HEK293 (cell line): ENCODE measurements around the gene RRP8.

Experiments used
- CTCF ChIA-PET: fragments of 350-600 bp; formaldehyde crosslinking; extraction: SDS; loops from one replicate; lab custom pipeline; 2021; ENCODE audit warnings: antibody characterized with exemption; lab: Yijun Ruan, JAX
- POLR2A ChIA-PET: fragments of 300-600 bp; formaldehyde crosslinking; extraction: SDS; loops from one replicate; lab custom pipeline; 2020; ENCODE audit warnings: antibody characterized with exemption, inconsistent platforms; lab: Yijun Ruan, JAX
- H3K27ac ChIP-seq: fragments of 200-500 bp; sonication (Bioruptor generic); 2 replicates; pipeline ENCODE4 v1.5.1; 2014; ENCODE audit warnings: low read depth, low read length, control low read depth, inconsistent platforms; ENCODE audit errors: extremely low read depth
- H3K36me3 ChIP-seq, 2 experiments: fragments of 200-500 bp in 1 of 2; sonication (Bioruptor generic) in 1 of 2; 1 replicate in 1 of 2; 2 replicates in 1 of 2; pipeline ENCODE4 v1.5.1; 2014 to 2017; ENCODE audit warnings: inconsistent platforms in 2 of 2, low read length in 2 of 2; ENCODE audit not compliant: control insufficient read depth in 2 of 2, insufficient read depth in 1 of 2
- H3K4me1 ChIP-seq: fragments of 200-500 bp; sonication (Bioruptor generic); 2 replicates; pipeline ENCODE4 v1.5.1; 2014; ENCODE audit warnings: mild to moderate bottlenecking, low read length, inconsistent platforms; ENCODE audit not compliant: control insufficient read depth, insufficient read depth
- H3K4me3 ChIP-seq: 2 replicates; pipeline ENCODE4 v1.5.1; 2011; ENCODE audit warnings: low read depth, mild to moderate bottlenecking, control low read depth, low read length, moderate library complexity
- H3K9me3 ChIP-seq: fragments of 200-500 bp; sonication (Bioruptor generic); 2 replicates; pipeline ENCODE4 v1.5.1; 2014; ENCODE audit warnings: low read depth, low read length, inconsistent platforms; ENCODE audit not compliant: control insufficient read depth, insufficient read depth
- GLIS1 ChIP-seq: fragments of 450-650 bp; formaldehyde crosslinking; IDR thresholded peaks from 2 replicates; pipeline ENCODE4 v1.5.1; 2016; ENCODE audit warnings: missing biosample characterization, missing genetic modification characterization
- KLF1 ChIP-seq: fragments of 450-650 bp; formaldehyde crosslinking; IDR thresholded peaks from 2 replicates; pipeline ENCODE4 v1.5.1; 2016; ENCODE audit warnings: missing biosample characterization, missing genetic modification characterization
- PRDM1 ChIP-seq: fragments of 450-650 bp; formaldehyde crosslinking; IDR thresholded peaks from 2 replicates; pipeline ENCODE4; 2016; ENCODE audit warnings: missing biosample characterization, missing genetic modification characterization
- REPIN1 ChIP-seq: fragments of 450-650 bp; formaldehyde crosslinking; IDR thresholded peaks from 2 replicates; pipeline ENCODE4 v1.5.1; 2017; ENCODE audit warnings: missing biosample characterization, missing genetic modification characterization, low read depth
- SETDB1 ChIP-seq: IDR thresholded peaks from one replicate; pipeline ENCODE4 v1.6.1; 2017; ENCODE audit warnings: mild to moderate bottlenecking, low read length, moderate library complexity, mixed read lengths; ENCODE audit not compliant: insufficient read length
- ZBTB20 ChIP-seq: fragments of 450-650 bp; formaldehyde crosslinking; IDR thresholded peaks from 2 replicates; pipeline ENCODE4 v1.5.1; 2016; ENCODE audit warnings: missing biosample characterization, missing genetic modification characterization
- ZNF138 ChIP-seq: fragments of 450-650 bp; formaldehyde crosslinking; IDR thresholded peaks from 2 replicates; pipeline ENCODE4 v1.5.1; 2016; ENCODE audit warnings: missing biosample characterization, missing genetic modification characterization, borderline replicate concordance
- ZNF157 ChIP-seq: fragments of 450-650 bp; formaldehyde crosslinking; IDR thresholded peaks from 2 replicates; pipeline ENCODE4 v1.5.1; 2016; ENCODE audit warnings: missing biosample characterization, missing genetic modification characterization
- ZNF184 ChIP-seq: fragments of 450-650 bp; IDR thresholded peaks from 2 replicates; pipeline ENCODE4 v1.5.1; 2018; ENCODE audit warnings: missing biosample characterization, mild to moderate bottlenecking, missing genetic modification characterization
- ZNF292 ChIP-seq: fragments of 450-650 bp; formaldehyde crosslinking; IDR thresholded peaks from 2 replicates; pipeline ENCODE4 v1.5.1; 2016; ENCODE audit warnings: low read depth, missing biosample characterization, missing genetic modification characterization, borderline replicate concordance
- ZNF404 ChIP-seq: fragments of 450-650 bp; formaldehyde crosslinking; IDR thresholded peaks from 2 replicates; pipeline ENCODE4 v1.5.1; 2017; ENCODE audit warnings: missing biosample characterization, missing genetic modification characterization
- ZNF426 ChIP-seq: fragments of 450-650 bp; formaldehyde crosslinking; IDR thresholded peaks from 2 replicates; pipeline ENCODE4 v1.5.1; 2017; ENCODE audit warnings: missing biosample characterization, missing genetic modification characterization, mild to moderate bottlenecking, inconsistent platforms, moderate library complexity
- ZNF549 ChIP-seq: fragments of 450-650 bp; IDR thresholded peaks from 2 replicates; pipeline ENCODE4 v1.5.1; 2018; ENCODE audit warnings: missing biosample characterization, missing genetic modification characterization, mild to moderate bottlenecking, inconsistent platforms, moderate library complexity
- ZNF621 ChIP-seq: fragments of 450-650 bp; formaldehyde crosslinking; IDR thresholded peaks from 2 replicates; pipeline ENCODE4 v1.5.1; 2017; ENCODE audit warnings: missing biosample characterization, missing genetic modification characterization
- ZNF707 ChIP-seq: fragments of 450-650 bp; formaldehyde crosslinking; IDR thresholded peaks from 2 replicates; pipeline ENCODE4 v1.5.1; 2016; ENCODE audit warnings: missing biosample characterization, missing genetic modification characterization
- ZNF843 ChIP-seq: fragments of 450-650 bp; formaldehyde crosslinking; IDR thresholded peaks from 2 replicates; pipeline ENCODE4 v1.5.1; 2016; ENCODE audit warnings: missing biosample characterization, missing genetic modification characterization
- TF ChIP-seq, protein P1 (sequence below): fragments of 450-650 bp; formaldehyde crosslinking; IDR thresholded peaks from 2 replicates; pipeline ENCODE4 v1.5.0; 2017; ENCODE audit warnings: missing biosample characterization, missing genetic modification characterization, borderline replicate concordance
- TF ChIP-seq, protein P2 (sequence below): fragments of 450-650 bp; formaldehyde crosslinking; optimal IDR thresholded peaks from 2 replicates; pipeline ENCODE3; 2016; ENCODE audit warnings: missing biosample characterization, mild to moderate bottlenecking, missing genetic modification characterization
- TF ChIP-seq, protein P3 (sequence below): fragments of 450-650 bp; formaldehyde crosslinking; IDR thresholded peaks from 2 replicates; pipeline ENCODE4 v1.5.1; 2016; ENCODE audit warnings: missing biosample characterization, missing genetic modification characterization
- TF ChIP-seq, protein P4 (sequence below): fragments of 450-650 bp; formaldehyde crosslinking; IDR thresholded peaks from 2 replicates; pipeline ENCODE4; 2016; ENCODE audit warnings: missing biosample characterization, missing genetic modification characterization
- TF ChIP-seq, protein P5 (sequence below): fragments of 450-650 bp; formaldehyde crosslinking; IDR thresholded peaks from 2 replicates; pipeline ENCODE4 v1.5.1; 2016; ENCODE audit warnings: missing biosample characterization, missing genetic modification characterization
- TF ChIP-seq, protein P6 (sequence below): fragments of 450-650 bp; formaldehyde crosslinking; IDR thresholded peaks from 2 replicates; pipeline ENCODE4 v1.5.1; 2016; ENCODE audit warnings: missing biosample characterization, missing genetic modification characterization

Gene RRP8

DNA sequence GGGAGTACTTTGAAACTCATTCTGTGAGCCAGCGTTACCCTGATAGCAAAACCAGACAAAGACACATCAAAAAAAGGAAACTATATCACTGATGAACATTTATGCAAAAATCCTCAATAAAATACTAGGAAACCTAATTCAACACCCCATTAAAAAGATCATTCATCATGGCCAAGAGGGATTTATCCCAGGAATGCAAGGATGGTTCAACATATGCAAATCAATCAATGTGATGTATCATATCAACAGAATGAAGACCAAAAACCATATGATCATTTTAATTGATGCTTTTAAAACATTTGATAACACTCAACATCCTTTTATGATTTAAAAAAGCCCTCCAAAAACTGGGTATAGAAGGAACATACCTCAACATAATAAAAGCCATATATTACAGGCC, 19.8 kb downstream of the RRP8 start:
- Histone ChIP-seq H3K9me3 (no peaks in the 10 kb centered on the region), H3K4me1 (no peaks in the 10 kb centered on the region), H3K4me3 (no peak overlapping the region), H3K36me3 (peaks cover 0 to 10% of the 10 kb centered on the region in 2 experiments; a peak in 1 of 3 replicates), H3K27ac (no peak overlapping the region)
- no peak for TF ChIP-seq ZNF292 (tag by site-specific recombination)
- TF ChIP-seq, protein P1, sequence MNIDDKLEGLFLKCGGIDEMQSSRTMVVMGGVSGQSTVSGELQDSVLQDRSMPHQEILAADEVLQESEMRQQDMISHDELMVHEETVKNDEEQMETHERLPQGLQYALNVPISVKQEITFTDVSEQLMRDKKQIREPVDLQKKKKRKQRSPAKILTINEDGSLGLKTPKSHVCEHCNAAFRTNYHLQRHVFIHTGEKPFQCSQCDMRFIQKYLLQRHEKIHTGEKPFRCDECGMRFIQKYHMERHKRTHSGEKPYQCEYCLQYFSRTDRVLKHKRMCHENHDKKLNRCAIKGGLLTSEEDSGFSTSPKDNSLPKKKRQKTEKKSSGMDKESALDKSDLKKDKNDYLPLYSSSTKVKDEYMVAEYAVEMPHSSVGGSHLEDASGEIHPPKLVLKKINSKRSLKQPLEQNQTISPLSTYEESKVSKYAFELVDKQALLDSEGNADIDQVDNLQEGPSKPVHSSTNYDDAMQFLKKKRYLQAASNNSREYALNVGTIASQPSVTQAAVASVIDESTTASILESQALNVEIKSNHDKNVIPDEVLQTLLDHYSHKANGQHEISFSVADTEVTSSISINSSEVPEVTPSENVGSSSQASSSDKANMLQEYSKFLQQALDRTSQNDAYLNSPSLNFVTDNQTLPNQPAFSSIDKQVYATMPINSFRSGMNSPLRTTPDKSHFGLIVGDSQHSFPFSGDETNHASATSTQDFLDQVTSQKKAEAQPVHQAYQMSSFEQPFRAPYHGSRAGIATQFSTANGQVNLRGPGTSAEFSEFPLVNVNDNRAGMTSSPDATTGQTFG (tag by site-specific recombination) = no peak
- TF ChIP-seq ZNF549 (tag by site-specific recombination) = no peak
- TF ChIP-seq ZNF157 = no peak
- TF ChIP-seq ZNF184 (tag by site-specific recombination) = no peak
- TF ChIP-seq, protein P2, sequence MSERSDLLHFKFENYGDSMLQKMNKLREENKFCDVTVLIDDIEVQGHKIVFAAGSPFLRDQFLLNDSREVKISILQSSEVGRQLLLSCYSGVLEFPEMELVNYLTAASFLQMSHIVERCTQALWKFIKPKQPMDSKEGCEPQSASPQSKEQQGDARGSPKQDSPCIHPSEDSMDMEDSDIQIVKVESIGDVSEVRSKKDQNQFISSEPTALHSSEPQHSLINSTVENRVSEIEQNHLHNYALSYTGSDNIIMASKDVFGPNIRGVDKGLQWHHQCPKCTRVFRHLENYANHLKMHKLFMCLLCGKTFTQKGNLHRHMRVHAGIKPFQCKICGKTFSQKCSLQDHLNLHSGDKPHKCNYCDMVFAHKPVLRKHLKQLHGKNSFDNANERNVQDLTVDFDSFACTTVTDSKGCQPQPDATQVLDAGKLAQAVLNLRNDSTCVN (tag by site-specific recombination) = no peak
- TF ChIP-seq, protein P3, sequence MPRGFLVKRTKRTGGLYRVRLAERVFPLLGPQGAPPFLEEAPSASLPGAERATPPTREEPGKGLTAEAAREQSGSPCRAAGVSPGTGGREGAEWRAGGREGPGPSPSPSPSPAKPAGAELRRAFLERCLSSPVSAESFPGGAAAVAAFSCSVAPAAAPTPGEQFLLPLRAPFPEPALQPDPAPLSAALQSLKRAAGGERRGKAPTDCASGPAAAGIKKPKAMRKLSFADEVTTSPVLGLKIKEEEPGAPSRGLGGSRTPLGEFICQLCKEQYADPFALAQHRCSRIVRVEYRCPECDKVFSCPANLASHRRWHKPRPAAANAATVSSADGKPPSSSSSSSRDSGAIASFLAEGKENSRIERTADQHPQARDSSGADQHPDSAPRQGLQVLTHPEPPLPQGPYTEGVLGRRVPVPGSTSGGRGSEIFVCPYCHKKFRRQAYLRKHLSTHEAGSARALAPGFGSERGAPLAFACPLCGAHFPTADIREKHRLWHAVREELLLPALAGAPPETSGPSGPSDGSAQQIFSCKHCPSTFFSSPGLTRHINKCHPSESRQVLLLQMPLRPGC = no peak
- TF ChIP-seq SETDB1 = peak; percentile 44
- ChIA-PET POLR2A (no interaction called here), CTCF (no interaction called here)

DNA sequence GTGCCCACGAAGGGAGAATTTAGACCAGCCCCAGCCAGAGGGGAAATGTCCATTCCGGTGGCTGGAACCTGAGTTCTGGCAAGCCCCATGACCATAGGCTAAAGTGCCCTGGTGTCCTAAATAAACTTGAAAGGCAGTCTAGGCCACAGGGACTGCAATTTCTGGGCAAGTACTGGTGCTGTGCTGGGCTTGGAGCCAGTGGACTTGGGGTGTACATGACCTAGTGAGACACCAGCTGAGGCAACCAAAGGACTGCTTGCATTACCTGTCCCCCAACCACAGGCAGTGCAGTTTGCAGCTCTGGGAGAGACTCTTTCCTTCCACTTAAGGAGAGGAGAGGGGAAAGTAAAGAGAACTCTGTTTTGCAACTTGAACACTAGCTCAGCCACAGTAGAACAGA, 23.7 kb downstream of the RRP8 start:
- CTCF ChIA-PET = interaction anchor here (0.5 kb wide), 1 partner anchor 530 kb away, joined by 4 read pairs; no protein-coding TSS in a partner anchor
- Histone ChIP-seq H3K27ac (no peak overlapping the region), H3K9me3 (no peaks in the 10 kb centered on the region), H3K4me3 (no peak overlapping the region), H3K36me3 (peaks cover 0 to 3% of the 10 kb centered on the region in 2 experiments; a peak in 1 of 3 replicates), H3K4me1 (no peaks in the 10 kb centered on the region)
- POLR2A ChIA-PET = no interaction called here
- TF ChIP-seq GLIS1 (tag by site-specific recombination) = no peak
- TF ChIP-seq, protein P4, sequence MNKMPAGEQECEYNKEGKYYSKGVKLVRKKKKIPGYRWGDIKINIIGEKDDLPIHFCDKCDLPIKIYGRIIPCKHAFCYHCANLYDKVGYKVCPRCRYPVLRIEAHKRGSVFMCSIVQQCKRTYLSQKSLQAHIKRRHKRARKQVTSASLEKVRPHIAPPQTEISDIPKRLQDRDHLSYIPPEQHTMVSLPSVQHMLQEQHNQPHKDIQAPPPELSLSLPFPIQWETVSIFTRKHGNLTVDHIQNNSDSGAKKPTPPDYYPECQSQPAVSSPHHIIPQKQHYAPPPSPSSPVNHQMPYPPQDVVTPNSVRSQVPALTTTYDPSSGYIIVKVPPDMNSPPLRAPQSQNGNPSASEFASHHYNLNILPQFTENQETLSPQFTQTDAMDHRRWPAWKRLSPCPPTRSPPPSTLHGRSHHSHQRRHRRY (tag by site-specific recombination) = no peak
- no peak for TF ChIP-seq KLF1 (tag by site-specific recombination)
- TF ChIP-seq, protein P5, sequence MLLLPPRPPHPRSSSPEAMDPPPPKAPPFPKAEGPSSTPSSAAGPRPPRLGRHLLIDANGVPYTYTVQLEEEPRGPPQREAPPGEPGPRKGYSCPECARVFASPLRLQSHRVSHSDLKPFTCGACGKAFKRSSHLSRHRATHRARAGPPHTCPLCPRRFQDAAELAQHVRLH (tag by site-specific recombination) = no peak
- TF ChIP-seq ZNF404 (tag by site-specific recombination) = no peak

DNA sequence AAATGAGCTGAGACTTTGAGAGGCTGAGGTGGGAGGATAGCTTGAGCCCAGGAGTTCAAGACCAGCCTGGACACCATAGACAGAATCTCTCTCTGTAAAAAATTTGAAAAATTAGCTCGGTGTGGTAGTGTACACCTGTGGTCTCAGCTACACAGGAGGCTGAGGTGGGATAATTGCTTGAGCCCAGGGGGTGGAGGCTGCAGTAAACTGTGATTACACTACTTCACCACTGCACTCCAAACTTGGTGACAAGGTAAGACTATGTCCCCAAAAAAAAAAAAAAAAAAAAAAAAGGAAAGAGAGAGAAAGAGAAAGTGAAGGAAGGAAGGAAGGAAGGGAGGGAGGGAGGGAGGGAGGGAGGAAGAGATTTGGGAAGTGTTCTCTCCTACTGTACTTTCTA, 25.3 kb downstream of the RRP8 start:
- H3K4me1 ChIP-seq = no peaks in the 10 kb centered on the region
- H3K36me3 ChIP-seq = peaks cover 0 to 3% of the 10 kb centered on the region in 2 experiments; a peak in 1 of 3 replicates
- TF ChIP-seq REPIN1 (tag by site-specific recombination) (no peak), ZNF621 (tag by site-specific recombination) (no peak), PRDM1 (no peak), ZBTB20 (no peak), ZNF426 (no peak), ZNF843 (no peak), ZNF707 (tag by site-specific recombination) (no peak), ZNF138 (tag by site-specific recombination) (no peak)
- TF ChIP-seq, protein P6, sequence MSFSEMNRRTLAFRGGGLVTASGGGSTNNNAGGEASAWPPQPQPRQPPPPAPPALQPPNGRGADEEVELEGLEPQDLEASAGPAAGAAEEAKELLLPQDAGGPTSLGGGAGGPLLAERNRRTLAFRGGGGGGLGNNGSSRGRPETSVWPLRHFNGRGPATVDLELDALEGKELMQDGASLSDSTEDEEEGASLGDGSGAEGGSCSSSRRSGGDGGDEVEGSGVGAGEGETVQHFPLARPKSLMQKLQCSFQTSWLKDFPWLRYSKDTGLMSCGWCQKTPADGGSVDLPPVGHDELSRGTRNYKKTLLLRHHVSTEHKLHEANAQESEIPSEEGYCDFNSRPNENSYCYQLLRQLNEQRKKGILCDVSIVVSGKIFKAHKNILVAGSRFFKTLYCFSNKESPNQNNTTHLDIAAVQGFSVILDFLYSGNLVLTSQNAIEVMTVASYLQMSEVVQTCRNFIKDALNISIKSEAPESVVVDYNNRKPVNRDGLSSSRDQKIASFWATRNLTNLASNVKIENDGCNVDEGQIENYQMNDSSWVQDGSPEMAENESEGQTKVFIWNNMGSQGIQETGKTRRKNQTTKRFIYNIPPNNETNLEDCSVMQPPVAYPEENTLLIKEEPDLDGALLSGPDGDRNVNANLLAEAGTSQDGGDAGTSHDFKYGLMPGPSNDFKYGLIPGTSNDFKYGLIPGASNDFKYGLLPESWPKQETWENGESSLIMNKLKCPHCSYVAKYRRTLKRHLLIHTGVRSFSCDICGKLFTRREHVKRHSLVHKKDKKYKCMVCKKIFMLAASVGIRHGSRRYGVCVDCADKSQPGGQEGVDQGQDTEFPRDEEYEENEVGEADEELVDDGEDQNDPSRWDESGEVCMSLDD (tag by site-specific recombination) = no peak
- CTCF ChIA-PET = no interaction called here
- POLR2A ChIA-PET = no interaction called here
- H3K9me3 ChIP-seq = no peaks in the 10 kb centered on the region
- no peak overlapping the region for H3K27ac ChIP-seq
- H3K4me3 ChIP-seq = no peak overlapping the region
